Activated CD4-positive, alpha-beta T cell treated with anti-CD3 and anti-CD28 coated beads, Interleukin-2, amount 50 U/mL, for 24 hours (primary cell): ENCODE data around the gene CARD11.

Experiments
- DNase-seq, 2 donors: peaks; one replicate each; pipeline ENCODE4 v3.0.0-alpha.2; 2020; ENCODE audit warnings: low read depth in 1 of 2, low spot score in 1 of 2

The CARD11 gene

GRCh38 chr7:3043544-3044371 lies at the start of gene CARD11:
CARD11 (minus strand) TSS chr7:3043867; CDS start chr7:2958506, 85,361 bp downstream.
- peak in 1 of 2 donors; percentile 42 for DNase-seq

DNA sequence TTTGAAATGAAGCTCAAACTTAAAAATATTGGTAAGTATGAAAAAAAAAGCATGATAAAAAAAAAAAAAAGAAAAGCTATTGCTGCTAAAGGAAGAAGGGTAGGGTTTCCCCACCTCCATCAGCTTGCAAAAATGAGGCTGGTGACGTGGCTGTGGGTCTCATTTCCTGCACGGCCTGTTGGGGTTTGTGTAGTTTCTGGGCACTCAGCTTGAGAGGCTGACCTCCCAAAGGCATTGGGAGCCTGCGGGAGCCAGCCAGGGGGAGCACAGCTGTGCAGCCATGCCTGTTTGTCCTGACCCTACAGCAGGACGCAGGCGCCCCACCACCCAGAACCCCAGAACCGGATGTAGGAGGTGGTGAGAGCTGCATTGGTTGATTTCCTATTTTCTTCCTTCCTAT lies 48.8 kb upstream of the CARD11 start:
- peak; percentile 26 to 58 for DNase-seq

DNA sequence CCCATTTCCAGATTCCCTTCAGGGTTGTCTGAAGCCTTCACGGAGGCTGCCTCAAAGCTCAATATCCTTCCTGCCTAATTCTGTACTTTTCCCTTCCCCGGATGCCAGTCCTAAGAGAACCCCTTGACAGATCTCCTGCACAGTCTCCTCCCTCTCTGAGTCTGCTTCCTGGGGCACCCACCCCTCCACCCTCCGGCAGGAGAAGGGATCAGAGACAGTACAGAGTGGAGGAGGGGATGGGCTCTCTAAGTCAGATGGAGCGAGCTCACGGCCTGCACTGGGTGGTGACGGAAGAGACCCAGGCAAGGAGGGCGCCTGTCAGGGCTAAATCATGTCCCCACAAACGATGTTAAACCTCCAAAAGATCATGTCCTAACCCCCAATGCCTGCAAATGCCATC lies 48.0 kb upstream of the CARD11 start:
- DNase-seq, result no peak

DNA sequence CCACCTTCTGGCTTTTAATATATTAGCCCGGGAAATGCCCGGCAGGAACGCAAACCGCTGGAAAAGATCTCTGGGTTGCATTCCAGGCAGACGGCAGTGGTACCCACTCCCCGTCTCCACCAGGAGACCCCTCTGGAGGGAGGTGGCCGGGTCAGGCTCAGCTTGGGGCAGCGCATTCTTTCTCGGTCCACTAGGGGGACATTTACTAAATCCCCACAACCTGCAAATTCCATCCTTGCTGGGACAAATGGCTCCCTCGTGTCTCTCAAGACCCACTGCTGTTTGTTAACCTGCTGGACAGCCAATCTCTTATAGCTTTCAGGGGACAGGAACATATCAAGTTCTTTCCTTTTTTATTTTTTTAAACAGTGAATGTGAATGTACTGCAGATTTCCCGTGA lies 45.8 kb upstream of the CARD11 start:
- no peak for DNase-seq

DNA sequence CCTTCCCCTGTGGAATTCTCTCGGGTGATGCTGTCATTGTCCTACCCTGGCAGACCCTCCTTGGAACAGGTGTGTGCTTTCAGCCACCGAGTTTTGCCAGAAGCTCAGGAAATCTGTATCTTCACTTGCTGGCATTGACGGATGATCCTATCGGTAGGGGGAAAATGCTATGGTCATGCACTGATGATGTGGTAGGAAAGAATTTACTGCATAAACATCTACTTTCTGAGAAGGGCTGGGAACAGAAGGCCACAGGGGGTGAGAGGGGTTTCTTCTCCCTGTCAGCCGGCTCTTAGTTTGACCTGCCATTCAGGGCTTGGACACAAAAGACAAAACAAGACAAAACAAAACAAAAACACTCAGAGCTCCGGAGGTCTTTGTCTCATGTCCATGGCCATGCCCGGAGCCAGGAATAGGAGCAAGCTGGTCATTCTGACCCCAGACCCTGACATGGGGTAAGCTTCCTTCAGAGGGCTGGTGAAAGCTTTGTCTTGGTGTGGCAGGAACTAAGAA lies 43.6 kb upstream of the CARD11 start:
- DNase-seq, result no peak

DNA sequence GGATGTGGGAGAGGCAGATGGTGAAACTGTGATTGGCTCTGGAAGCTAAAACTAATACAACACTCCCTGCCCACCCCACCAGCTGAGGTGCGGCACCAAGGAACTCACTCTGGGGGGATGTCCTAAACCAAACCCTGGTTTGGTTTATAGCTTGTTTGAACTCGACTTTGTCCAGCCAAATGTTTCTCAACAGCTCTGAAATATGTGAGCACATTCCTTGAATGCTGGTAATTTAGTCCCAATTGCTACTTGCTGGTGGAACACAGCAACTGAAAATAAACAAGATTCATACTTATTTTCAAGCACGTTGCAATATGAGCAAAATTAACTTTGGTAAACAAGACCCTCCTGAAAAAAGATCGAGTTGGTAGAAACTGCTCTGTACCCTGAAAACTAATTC lies 39.7 kb upstream of the CARD11 start:
- DNase-seq, result no peak

- no peak for DNase-seq
Measured at GRCh38 chr7:3082831-3083230, 39.2 kb upstream of the CARD11 start.

- DNase-seq, result no peak
Measured at GRCh38 chr7:3082386-3082785, 38.7 kb upstream of the CARD11 start.

DNA sequence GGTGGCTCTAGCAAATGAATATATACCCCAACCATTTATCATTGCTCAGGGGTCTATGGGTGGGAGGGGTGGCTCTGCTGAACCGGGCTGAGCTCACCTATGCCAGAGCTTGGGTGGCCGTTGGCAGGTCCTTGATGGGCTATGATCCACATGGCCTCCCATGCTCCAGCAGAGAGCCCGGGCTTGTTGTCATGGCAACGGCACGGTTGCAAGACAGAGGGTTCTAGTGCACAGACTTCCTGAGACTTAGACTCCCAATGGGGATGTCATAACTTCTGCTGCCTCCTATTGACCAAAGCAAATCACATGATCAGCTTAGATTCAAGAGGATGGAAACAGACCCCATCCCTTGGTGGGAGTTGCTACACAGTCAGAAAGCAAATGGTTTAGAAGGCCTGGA lies 36.4 kb upstream of the CARD11 start:
- DNase-seq, result no peak

GRCh38 chr7:3078514-3078913 lies 34.8 kb upstream of the CARD11 start:
- DNase-seq, result no peak

DNA sequence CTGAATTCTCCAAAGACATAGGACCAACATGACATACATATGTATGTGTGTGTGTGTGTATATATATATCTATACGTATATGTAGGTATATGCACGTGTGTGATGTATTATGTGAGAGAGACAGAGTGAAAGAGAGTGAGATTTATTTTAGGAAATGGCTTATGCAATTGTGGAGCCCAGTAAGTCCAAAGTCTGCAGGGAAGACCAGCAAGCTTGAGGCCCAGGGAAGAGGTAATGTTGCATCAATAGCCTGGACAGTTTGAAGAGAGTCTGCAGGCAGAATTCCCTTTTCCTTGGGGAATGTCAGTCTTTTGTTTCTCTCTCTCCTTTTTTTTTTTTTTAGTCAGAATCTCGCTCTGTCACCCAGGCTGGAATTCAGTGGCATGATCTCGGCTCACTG lies 33.0 kb upstream of the CARD11 start:
- no peak for DNase-seq

DNA sequence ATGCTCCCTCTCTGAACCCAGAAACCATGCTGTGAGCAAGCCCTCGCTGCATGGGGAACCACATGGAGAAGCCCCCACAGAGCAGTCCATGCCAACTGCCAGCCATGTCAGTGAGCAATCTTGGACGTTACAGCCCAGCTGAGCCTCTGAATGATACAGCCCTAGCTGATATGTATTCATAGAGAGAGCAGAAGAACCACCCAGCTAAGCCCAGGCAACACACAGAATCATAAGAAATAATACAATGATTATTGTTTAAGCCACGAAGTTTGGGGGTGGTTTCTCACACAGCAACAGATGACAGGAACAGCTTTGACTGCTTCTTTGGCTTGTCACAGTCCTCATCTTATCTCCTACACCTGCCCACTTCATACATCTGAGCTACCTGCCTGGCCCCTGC lies 32.5 kb upstream of the CARD11 start:
- DNase-seq, result no peak

- DNase-seq, result no peak
Measured at GRCh38 chr7:3075441-3075840, 31.8 kb upstream of the CARD11 start.

DNA sequence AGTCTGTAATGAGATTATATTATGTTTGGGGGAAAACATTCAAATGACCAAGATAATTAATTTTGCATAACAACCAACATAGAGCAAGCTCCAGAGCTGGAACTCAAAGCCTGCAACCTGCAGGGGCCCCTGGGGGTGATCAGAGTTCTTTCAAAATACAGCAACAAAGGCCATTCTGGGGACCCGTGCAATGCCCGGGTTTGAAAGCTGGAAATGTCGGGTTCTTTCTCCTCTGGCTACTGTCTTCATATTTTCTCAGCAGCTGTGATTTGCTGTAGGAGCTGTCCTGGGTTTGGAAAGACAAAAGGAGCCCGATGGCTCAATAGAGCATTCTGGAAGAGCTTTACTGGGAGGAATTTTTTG lies 30.8 kb upstream of the CARD11 start:
- DNase-seq, result no peak

DNA sequence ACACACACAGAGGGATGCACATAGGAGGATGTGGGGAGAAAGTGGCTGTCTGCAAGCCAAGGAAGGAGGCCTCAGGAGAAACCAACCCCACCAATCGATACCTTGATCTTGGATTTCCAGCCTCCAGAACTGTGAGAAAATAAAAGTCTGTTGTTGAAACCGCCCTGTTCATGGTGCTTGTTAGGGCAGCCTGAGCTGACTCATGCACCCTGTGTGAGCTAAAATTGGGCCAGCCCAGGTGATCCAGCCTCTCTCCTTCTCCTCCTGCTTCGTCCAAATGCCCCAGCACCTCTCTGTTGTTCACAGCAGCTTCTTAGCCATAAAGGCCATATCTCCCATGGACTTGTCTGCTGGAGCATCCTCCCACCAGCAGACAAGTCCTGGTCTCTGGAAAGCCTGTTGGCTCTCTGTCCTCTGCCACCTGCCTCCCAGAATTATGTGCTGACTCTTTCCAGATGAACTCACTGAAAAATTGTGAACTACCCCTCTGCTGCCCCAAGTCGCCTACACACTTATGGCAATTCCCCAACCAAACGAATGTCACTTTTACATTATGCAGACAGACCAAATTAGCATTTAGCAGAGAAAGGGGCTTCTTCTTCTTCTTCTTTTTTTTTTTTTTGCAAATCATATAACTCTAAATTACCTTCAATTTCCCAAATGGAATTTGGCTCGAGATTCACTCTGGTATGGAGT lies 30.2 kb upstream of the CARD11 start:
- no peak for DNase-seq

DNA sequence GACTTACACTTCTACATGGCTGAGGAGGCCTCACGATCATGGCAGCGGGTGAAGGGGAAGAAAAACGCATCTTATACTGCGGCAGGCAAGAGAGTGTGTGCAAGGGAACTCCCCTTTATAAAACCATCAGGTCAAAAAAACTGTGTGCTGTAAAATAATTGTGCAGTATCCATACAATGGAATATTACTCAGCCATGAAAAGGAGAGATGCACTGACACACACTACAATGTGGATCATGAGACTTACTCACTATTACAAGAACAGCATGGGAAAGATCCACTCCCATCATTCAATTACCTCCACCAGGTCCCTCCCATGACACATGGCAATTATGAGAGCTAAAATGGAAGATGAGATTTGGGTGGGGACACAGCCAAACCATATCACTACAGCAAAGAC lies 27.2 kb upstream of the CARD11 start:
- no peak for DNase-seq

DNA sequence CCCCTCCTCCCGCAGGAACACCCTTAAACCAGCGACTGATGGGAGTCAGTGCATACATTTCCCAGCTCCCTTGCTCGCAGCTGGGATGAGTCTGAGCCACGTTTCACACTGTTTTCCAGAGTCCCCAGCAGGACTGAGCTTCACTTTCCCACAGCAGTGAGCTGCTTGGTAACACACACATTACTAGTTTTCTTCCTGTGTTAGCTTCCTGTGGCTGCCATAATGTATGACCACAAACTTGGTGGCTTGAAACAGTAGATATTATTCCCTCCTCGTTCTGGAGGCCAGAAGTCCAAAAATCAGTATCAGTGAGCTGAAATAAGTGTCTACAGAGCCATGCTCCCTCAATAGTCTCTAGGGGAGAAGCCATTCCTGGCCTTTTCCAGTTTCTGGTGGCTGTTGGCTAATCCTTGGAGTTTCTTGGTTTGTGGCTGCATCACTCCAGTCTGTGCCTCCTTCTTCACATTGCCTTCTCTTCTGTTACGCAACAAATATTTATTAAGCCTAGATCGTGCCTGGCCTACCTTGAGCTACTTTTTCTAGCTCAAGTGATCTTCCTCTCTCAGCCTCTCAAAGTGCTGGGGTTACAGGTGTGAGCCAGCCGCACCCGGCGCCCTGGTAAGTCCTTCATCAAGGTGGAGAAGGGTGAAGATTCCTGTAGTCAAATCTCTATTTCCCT lies 26.2 kb upstream of the CARD11 start:
- no peak for DNase-seq

DNA sequence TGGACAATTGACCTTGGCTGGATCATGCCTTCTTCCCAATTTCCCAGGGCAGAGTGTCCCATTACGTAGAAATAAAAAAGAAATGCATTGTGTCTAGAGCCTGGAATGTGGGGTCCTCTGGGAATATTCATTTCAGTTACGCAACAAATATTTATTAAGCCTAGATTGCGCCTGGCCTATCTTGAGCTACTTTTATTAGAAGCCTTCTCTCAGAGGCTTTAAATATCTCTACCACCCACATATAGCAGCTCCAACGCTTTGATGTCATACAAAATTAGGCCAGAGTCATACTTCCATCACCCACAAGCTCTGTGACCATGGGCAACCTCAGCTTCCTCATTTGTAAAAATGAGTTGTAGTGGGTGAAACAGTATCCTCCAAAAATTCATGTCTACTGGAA lies 24.9 kb upstream of the CARD11 start:
- DNase-seq, result no peak

GRCh38 chr7:3067606-3068380 lies 24.1 kb upstream of the CARD11 start:
- DNase-seq, result no peak

- peak in 1 of 2 donors; percentile 10 for DNase-seq
Measured at GRCh38 chr7:3067193-3067592, 23.5 kb upstream of the CARD11 start.

DNA sequence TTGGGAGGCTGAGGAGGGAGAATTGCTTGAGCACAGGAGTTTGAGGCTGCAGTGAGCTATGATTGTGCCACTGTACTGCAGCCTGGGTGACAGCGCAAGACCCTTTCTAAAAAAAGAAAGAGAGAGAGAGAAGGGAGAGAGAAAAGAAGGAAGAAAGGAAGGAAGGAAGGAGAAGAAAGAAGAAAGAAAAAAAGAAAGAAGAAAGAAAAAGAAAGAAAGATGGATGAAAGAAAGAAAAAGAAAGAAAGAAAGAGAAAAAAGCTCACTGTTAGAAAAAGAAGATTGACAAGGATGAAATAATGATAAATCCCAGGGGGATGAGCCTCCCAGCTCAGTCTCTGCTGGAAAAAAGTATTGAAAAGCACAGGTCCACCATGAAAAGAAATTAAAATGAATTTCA lies 22.8 kb upstream of the CARD11 start:
- DNase-seq, result no peak
